ENCODE data around the gene TBCE. TPM values are rescaled to one million over a fixed set of nuclear protein-coding genes. Genes with fewer than 3 reads are reported as not detected.
"Not testable (repeated sequence)": the region's sequence is repeated elsewhere in the genome, so short reads cannot be mapped to it uniquely, and the experiment has no call there.

Gene TBCE
- total and polyA plus RNA-seq, 2 experiments from 2014 or later: 23.3 to 35.3 TPM

GRCh38 chr1:235368428-235368827 is 1.2 kb downstream of the TBCE start:
- Histone ChIP-seq H3K27ac (no peak overlapping the region), H2AFZ (peak overlapping the region; percentile 93; the same call in 1 of the 2 replicates), H3K9ac (peak overlapping the region; percentile 80; the same call in 1 of the 2 replicates), H3K36me3 (ENCODE audit: low read depth) (no peaks in the 10 kb centered on the region), H3K4me3 (peak overlapping the region; percentile 81), H4K20me1 (ENCODE audit: insufficient read depth) (no peaks in the 10 kb centered on the region), H3K9me2 (ENCODE audit: insufficient read depth) (no peaks in the 10 kb centered on the region), H3K79me2 (ENCODE audit: insufficient read depth) (peaks cover 56% of the 10 kb centered on the region), H3F3A (ENCODE audit: insufficient read depth) (peaks cover 9% of the 10 kb centered on the region; the same call in 1 of the 2 replicates), H3K9me3 (ENCODE audit: low read depth) (no peaks in the 10 kb centered on the region), H3K4me1 (ENCODE audit: insufficient read depth) (no peaks in the 10 kb centered on the region), H3K4me2 (ENCODE audit: unreplicated experiment) (peak overlapping the region; percentile 75), H3K27me3 (replicated peaks; ENCODE audit: insufficient read depth) (no peaks in the 10 kb centered on the region)
- in situ Hi-C loops (cut with MboI): no loop called here
- 77 to 80% methylated on average over 5 of the region's 5 CpGs for WGBS, 2 experiments (ENCODE audit: low coverage in 1 of 2, low lambda C conversion rate in 2 of 2, missing lambda C conversion rate in 2 of 2)
- TF ChIP-seq EZH2 (IDR thresholded peaks at IDR 0.05; ENCODE audit: insufficient read depth, poor library complexity, severe bottlenecking) (no peak), EZH2phosphoT487 (IDR thresholded peaks at IDR 0.05; ENCODE audit: insufficient read depth, low read depth) (no peak)
- no peak for DNase-seq

DNA sequence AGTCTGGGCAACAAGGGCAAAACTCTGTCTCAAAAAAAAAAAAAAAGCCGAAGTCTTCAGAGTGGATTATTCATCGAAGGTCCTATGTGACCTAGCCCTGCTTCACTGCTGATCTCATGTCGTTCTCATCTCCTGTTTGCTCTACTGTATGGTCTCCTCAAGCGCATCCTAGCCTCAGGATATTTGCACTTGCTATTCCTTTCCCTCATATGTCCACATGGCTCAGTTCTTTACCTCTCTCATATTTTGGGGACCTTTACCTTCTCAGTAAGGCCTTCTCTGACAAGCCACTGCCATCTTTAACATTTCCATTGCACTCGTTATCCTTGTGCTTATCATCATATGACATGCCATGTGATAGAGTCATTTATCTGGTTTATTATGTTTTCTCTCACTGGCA is 2.6 kb downstream of the TBCE start:
- Histone ChIP-seq H3K27me3 (replicated peaks; ENCODE audit: insufficient read depth) (no peaks in the 10 kb centered on the region), H3K27ac (no peak overlapping the region), H2AFZ (no peak overlapping the region), H3K4me1 (ENCODE audit: insufficient read depth) (no peaks in the 10 kb centered on the region), H3K9ac (no peak overlapping the region), H3K9me2 (ENCODE audit: insufficient read depth) (no peaks in the 10 kb centered on the region), H4K20me1 (ENCODE audit: insufficient read depth) (no peaks in the 10 kb centered on the region), H3K4me3 (no peak overlapping the region), H3K79me2 (ENCODE audit: insufficient read depth) (peaks cover 67% of the 10 kb centered on the region), H3F3A (ENCODE audit: insufficient read depth) (peaks cover 9% of the 10 kb centered on the region; the same call in 1 of the 2 replicates), H3K36me3 (ENCODE audit: low read depth) (no peaks in the 10 kb centered on the region), H3K4me2 (ENCODE audit: unreplicated experiment) (no peak overlapping the region), H3K9me3 (ENCODE audit: low read depth) (no peaks in the 10 kb centered on the region)
- TF ChIP-seq EZH2phosphoT487 (IDR thresholded peaks at IDR 0.05; ENCODE audit: insufficient read depth, low read depth): no peak
- WGBS, 2 experiments (ENCODE audit: low coverage in 1 of 2, low lambda C conversion rate in 2 of 2, missing lambda C conversion rate in 2 of 2): 94 to 95% methylated on average over 5 of the region's 5 CpGs
- no peak for DNase-seq
- in situ Hi-C loops (cut with MboI): no loop called here

GRCh38 chr1:235375919-235376605 is 8.8 kb downstream of the TBCE start:
- no peak for DNase-seq
- no peak overlapping the region for H3K4me3 ChIP-seq
- no peak overlapping the region for H3K4me2 ChIP-seq (ENCODE audit: unreplicated experiment)
- WGBS, 2 experiments (ENCODE audit: low coverage in 1 of 2, low lambda C conversion rate in 2 of 2, missing lambda C conversion rate in 2 of 2): 91 to 92% methylated on average over 6 of the region's 6 CpGs
- H3K9me2 ChIP-seq (ENCODE audit: insufficient read depth): no peaks in the 10 kb centered on the region
- peaks cover 92% of the 10 kb centered on the region for H3K79me2 ChIP-seq (ENCODE audit: insufficient read depth)
- in situ Hi-C loops (cut with MboI): no loop called here
- TF ChIP-seq EZH2phosphoT487 (IDR thresholded peaks at IDR 0.05; ENCODE audit: insufficient read depth, low read depth) (no peak), EZH2 (IDR thresholded peaks at IDR 0.05; ENCODE audit: insufficient read depth, poor library complexity, severe bottlenecking) (no peak)
- peaks cover 10% of the 10 kb centered on the region; the same call in 1 of the 2 replicates for H3K36me3 ChIP-seq (ENCODE audit: low read depth)
- no peaks in the 10 kb centered on the region for H3K4me1 ChIP-seq (ENCODE audit: insufficient read depth)
- no peaks in the 10 kb centered on the region for H3K9me3 ChIP-seq (ENCODE audit: low read depth)
- no peaks in the 10 kb centered on the region for H4K20me1 ChIP-seq (ENCODE audit: insufficient read depth)
- no peak overlapping the region for H3K9ac ChIP-seq
- H3K27ac ChIP-seq: no peak overlapping the region
- H2AFZ ChIP-seq: no peak overlapping the region
- no peaks in the 10 kb centered on the region for H3F3A ChIP-seq (ENCODE audit: insufficient read depth)
- no peaks in the 10 kb centered on the region for H3K27me3 ChIP-seq (replicated peaks; ENCODE audit: insufficient read depth)

GRCh38 chr1:235378134-235378735 is 11.0 kb downstream of the TBCE start:
- H4K20me1 ChIP-seq (ENCODE audit: insufficient read depth); H3F3A ChIP-seq (ENCODE audit: insufficient read depth); H3K9me3 ChIP-seq (ENCODE audit: low read depth); H3K4me1 ChIP-seq (ENCODE audit: insufficient read depth); in situ Hi-C loops (cut with MboI); H3K9me2 ChIP-seq (ENCODE audit: insufficient read depth); H3K4me3 ChIP-seq; H3K4me2 ChIP-seq (ENCODE audit: unreplicated experiment); H3K27ac ChIP-seq; DNase-seq; H2AFZ ChIP-seq; H3K27me3 ChIP-seq (replicated peaks; ENCODE audit: insufficient read depth); H3K9ac ChIP-seq: not testable (repeated sequence)
- H3K79me2 ChIP-seq (ENCODE audit: insufficient read depth): peaks cover 76% of the 10 kb centered on the region
- H3K36me3 ChIP-seq (ENCODE audit: low read depth): peaks cover 14% of the 10 kb centered on the region; the same call in 1 of the 2 replicates
- 88% methylated on average over 11 of the region's 11 CpGs for WGBS, 2 experiments (ENCODE audit: low coverage in 1 of 2, low lambda C conversion rate in 2 of 2, missing lambda C conversion rate in 2 of 2)

DNA sequence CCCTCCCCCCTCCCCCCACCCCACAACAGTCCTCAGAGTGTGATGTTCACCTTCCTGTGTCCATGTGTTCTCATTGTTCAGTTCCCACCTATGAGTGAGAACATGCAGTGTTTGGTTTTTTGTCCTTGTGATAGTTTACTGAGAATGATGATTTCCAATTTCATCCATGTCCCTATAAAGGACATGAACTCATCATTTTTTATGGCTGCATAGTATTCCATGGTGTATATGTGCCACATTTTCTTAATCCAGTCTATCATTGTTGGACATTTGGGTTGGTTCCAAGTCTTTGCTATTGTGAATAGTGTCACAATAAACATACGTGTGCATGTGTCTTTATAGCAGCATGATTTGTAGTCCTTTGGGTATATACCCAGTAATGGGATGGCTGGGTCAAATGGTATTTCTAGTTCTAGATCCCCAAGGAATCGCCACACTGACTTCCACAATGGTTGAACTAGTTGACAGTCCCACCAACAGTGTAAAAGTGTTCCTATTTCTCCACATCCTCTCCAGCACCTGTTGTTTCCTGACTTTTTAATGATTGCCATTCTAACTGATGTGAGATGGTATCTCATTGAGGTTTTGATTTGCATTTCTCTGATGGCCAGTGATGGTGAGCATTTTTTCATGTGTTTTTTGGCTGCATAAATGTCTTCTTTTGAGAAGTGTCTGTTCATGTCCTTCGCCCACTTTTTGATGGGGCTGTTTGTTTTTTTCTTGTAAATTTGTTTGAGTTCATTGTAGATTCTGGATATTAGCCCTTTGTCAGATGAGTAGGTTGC is 14.9 kb downstream of the TBCE start:
- in situ Hi-C loops (cut with MboI); H4K20me1 ChIP-seq (ENCODE audit: insufficient read depth); H3K9me3 ChIP-seq (ENCODE audit: low read depth); H2AFZ ChIP-seq; H3F3A ChIP-seq (ENCODE audit: insufficient read depth); DNase-seq; H3K27ac ChIP-seq; H3K9ac ChIP-seq; H3K27me3 ChIP-seq (replicated peaks; ENCODE audit: insufficient read depth); H3K9me2 ChIP-seq (ENCODE audit: insufficient read depth); H3K4me1 ChIP-seq (ENCODE audit: insufficient read depth); H3K4me3 ChIP-seq; H3K4me2 ChIP-seq (ENCODE audit: unreplicated experiment): not testable (repeated sequence)
- 50 to 75% methylated on average over 1 of the region's 3 CpGs for WGBS, 2 experiments (ENCODE audit: low coverage in 1 of 2, low lambda C conversion rate in 2 of 2, missing lambda C conversion rate in 2 of 2)
- Histone ChIP-seq H3K79me2 (ENCODE audit: insufficient read depth) (peaks cover 49% of the 10 kb centered on the region), H3K36me3 (ENCODE audit: low read depth) (peaks cover 14% of the 10 kb centered on the region; the same call in 1 of the 2 replicates)

- H3K9me3 ChIP-seq (ENCODE audit: low read depth); H3K4me1 ChIP-seq (ENCODE audit: insufficient read depth); H3K9ac ChIP-seq; H3F3A ChIP-seq (ENCODE audit: insufficient read depth); H3K27me3 ChIP-seq (replicated peaks; ENCODE audit: insufficient read depth); H4K20me1 ChIP-seq (ENCODE audit: insufficient read depth); H3K27ac ChIP-seq; H3K36me3 ChIP-seq (ENCODE audit: low read depth); H3K4me2 ChIP-seq (ENCODE audit: unreplicated experiment); DNase-seq; H3K4me3 ChIP-seq; H3K9me2 ChIP-seq (ENCODE audit: insufficient read depth); in situ Hi-C loops (cut with MboI); H2AFZ ChIP-seq: not testable (repeated sequence)
- peaks cover 51% of the 10 kb centered on the region for H3K79me2 ChIP-seq (ENCODE audit: insufficient read depth)
- WGBS, 2 experiments (ENCODE audit: low coverage in 1 of 2, low lambda C conversion rate in 2 of 2, missing lambda C conversion rate in 2 of 2): 87 to 94% methylated on average over 1 of the region's 1 CpG
Observed at GRCh38 chr1:235385633-235386032, 18.4 kb downstream of the TBCE start.
